Bronchial epithelial cell (primary cell): ENCODE measurements around the gene SLC50A1. TPM values are rescaled to one million over a fixed set of nuclear protein-coding genes. Genes with fewer than 3 reads are reported as not detected.
A peak's percentile ranks its signal among the peaks of the same experiment; 100 is the strongest.

Experiments
- DNase-seq: peaks from one replicate; pipeline ENCODE4 v3.0.0-alpha.2; 2010; ENCODE audit warnings: low read depth
- FAIRE-seq: peaks from 2 replicates; lab custom pipeline; 2011; peaks lifted over from hg19 to GRCh38; lab: Jason Lieb, UNC
- H3K27me3 ChIP-seq: 2 replicates; pipeline ENCODE4 v1.5.1; 2011; ENCODE audit warnings: low read length; ENCODE audit not compliant: control insufficient read depth, insufficient read depth
- H3K36me3 ChIP-seq: 2 replicates; pipeline ENCODE4 v1.5.1; 2011; ENCODE audit warnings: low read length; ENCODE audit not compliant: control insufficient read depth, insufficient read depth
- H3K4me3 ChIP-seq: 2 replicates; pipeline ENCODE4 v1.5.1; 2011; ENCODE audit warnings: mild to moderate bottlenecking, low read depth, low read length, control low read depth
- CTCF ChIP-seq: IDR thresholded peaks from 2 replicates; pipeline ENCODE4 v1.5.1; 2011; ENCODE audit warnings: mild to moderate bottlenecking, moderate library complexity, low read length, control low read depth, inconsistent platforms; ENCODE audit not compliant: insufficient read depth, severe bottlenecking
- total RNA-seq: library from RNA; depleted of rRNA; stranded (reverse); fragments of >200 nt; gene quantifications from 2 replicates; pipeline ENCODE4 v1.2.1, GENCODE V29; 2014

SLC50A1 gene
- total RNA-seq, 1 donor from 2014 or later, result 149 TPM

- TF ChIP-seq CTCF, result no peak
- Histone ChIP-seq H3K36me3 (no peaks in the 10 kb centered on the region), H3K27me3 (no peaks in the 10 kb centered on the region), H3K4me3 (no peak overlapping the region)
- FAIRE-seq, result no peak
- DNase-seq, result no peak
These were observed 15.4 kb upstream of the SLC50A1 start for GRCh38 chr1:155120253-155120652.

GRCh38 chr1:155121249-155121648 lies 14.4 kb upstream of the SLC50A1 start:
- no peaks in the 10 kb centered on the region for H3K36me3 ChIP-seq
- TF ChIP-seq CTCF, result no peak
- H3K4me3 ChIP-seq, result no peak overlapping the region
- FAIRE-seq (no peak), DNase-seq (no peak)
- H3K27me3 ChIP-seq, result no peaks in the 10 kb centered on the region

- DNase-seq (no peak), FAIRE-seq (no peak)
- no peak for TF ChIP-seq CTCF
- Histone ChIP-seq H3K4me3 (no peak overlapping the region), H3K27me3 (no peaks in the 10 kb centered on the region), H3K36me3 (no peaks in the 10 kb centered on the region)
These were observed 13.3 kb upstream of the SLC50A1 start for GRCh38 chr1:155122308-155122707.

GRCh38 chr1:155123801-155124200 lies 11.9 kb upstream of the SLC50A1 start:
- no peaks in the 10 kb centered on the region for H3K36me3 ChIP-seq
- TF ChIP-seq CTCF, result no peak
- DNase-seq, result peak; percentile 58
- no peak overlapping the region for H3K4me3 ChIP-seq
- H3K27me3 ChIP-seq, result no peaks in the 10 kb centered on the region
- no peak for FAIRE-seq

GRCh38 chr1:155124503-155125463 lies 10.9 kb upstream of the SLC50A1 start:
- H3K36me3 ChIP-seq, result peaks cover 2% of the 10 kb centered on the region
- H3K27me3 ChIP-seq, result no peaks in the 10 kb centered on the region
- TF ChIP-seq CTCF, result no peak
- H3K4me3 ChIP-seq, result no peak overlapping the region
- FAIRE-seq, result no peak
- DNase-seq, result peak; percentile 69
